Skeletal muscle tissue (tissue), 4 donors: ENCODE results near the gene WDR46. TPM values are rescaled to one million over a fixed set of nuclear protein-coding genes. Genes with fewer than 3 reads are reported as not detected.
"Not testable (repeated sequence)": the region's sequence is repeated elsewhere in the genome, so short reads cannot be mapped to it uniquely, and the experiment has no call there.

Experiments used
- H3K27ac ChIP-seq: one replicate; pipeline ENCODE4 v1.7.0; 2013; ENCODE audit warnings: mild to moderate bottlenecking, low read depth, low read length, inconsistent platforms
- H3K27me3 ChIP-seq, 3 donors: one replicate each; pipeline ENCODE4 v1.7.0; 2013; ENCODE audit warnings: low read length in 3 of 3; ENCODE audit not compliant: control insufficient read depth in 3 of 3, insufficient read depth in 3 of 3
- H3K36me3 ChIP-seq, 3 donors: one replicate each; pipeline ENCODE4 v1.7.0; 2013; ENCODE audit warnings: low read length in 3 of 3; ENCODE audit not compliant: control insufficient read depth in 3 of 3, insufficient read depth in 3 of 3
- H3K4me1 ChIP-seq, 3 donors: one replicate each; pipeline ENCODE4 v1.7.0; 2013; ENCODE audit warnings: low read length in 3 of 3, mild to moderate bottlenecking in 3 of 3; ENCODE audit not compliant: control insufficient read depth in 3 of 3, insufficient read depth in 3 of 3
- H3K4me3 ChIP-seq, 3 donors: one replicate each; pipeline ENCODE4 v1.7.0; 2013; ENCODE audit warnings: low read length in 3 of 3
- H3K9ac ChIP-seq, 3 donors: one replicate each; pipeline ENCODE4 v1.7.0; 2013; ENCODE audit warnings: low read length in 3 of 3, mild to moderate bottlenecking in 3 of 3, moderate library complexity in 2 of 3, low read depth in 1 of 3
- H3K9me3 ChIP-seq, 3 donors: one replicate each; pipeline ENCODE4 v1.7.0; 2013; ENCODE audit warnings: low read length in 3 of 3; ENCODE audit not compliant: control insufficient read depth in 3 of 3
- total RNA-seq: library from RNA; depleted of rRNA; stranded (reverse); fragments of >200 nt; gene quantifications from one replicate; pipeline ENCODE4 v1.2.3, GENCODE V29; 2014
- donor health status: Osteomylitis.

The WDR46 gene
- total RNA-seq, 1 donor from 2014 or later = 67.3 TPM

DNA sequence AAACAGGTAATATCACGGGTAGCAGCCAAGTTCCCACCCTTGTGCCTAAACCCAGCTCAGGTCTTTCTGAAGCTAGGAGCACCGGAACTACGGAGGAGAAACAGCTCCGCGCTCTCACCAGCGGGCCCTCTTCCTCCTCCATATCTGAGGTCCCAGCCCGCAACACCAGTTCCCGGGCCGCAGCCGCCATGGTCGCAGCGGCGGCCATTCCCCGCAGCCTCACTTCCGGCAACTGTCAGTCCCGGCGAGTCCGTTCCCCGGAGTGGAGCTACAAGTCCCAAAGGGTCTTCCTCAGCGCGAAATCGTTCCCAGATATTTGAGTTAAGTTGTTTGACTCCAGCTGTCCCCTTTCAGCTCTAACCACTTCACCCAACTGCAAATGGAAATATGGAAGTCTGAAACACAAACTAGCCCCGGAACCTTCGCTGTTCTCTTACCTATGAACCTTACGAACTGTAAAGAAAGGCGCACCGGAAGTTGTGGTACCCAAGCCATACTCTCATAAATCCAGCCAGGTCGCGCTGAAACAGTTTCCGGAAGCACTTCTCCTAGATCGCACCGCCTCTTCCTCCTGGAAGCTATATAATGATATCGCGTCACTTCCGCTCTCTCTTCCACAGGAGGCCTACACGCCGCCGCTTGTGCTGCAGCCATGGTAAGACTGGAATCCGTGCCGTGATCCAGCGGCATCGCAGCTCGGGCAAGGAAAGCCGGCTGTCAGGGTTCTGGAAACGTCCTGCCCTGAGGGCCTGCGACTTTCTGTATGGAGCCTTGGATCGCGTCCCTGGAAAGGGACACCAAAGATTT is 17.4 kb downstream of the WDR46 start, which contains the start of the genes RPS18 and VPS52:
TSS of gene RPS18 (plus strand) at position 608 of the 807 bp plus-strand sequence. CDS start at position 653, 45 bp downstream.
TSS of gene VPS52 (minus strand) at position 409 of the 807 bp plus-strand sequence. CDS start at position 208, 201 bp downstream.
- H3K36me3 ChIP-seq = peaks cover 56 to 63% (median 57%) of the 10 kb centered on the region in 3 donors
- no peaks in the 10 kb centered on the region for H3K9me3 ChIP-seq
- peaks cover 41 to 62% (median 48%) of the 10 kb centered on the region in 3 donors for H3K4me1 ChIP-seq
- H3K27ac ChIP-seq = peak within 1 kb of the TSS; percentile 97
- peak within 1 kb of the TSS; percentile 84 to 96 (median 95) for H3K4me3 ChIP-seq
- H3K9ac ChIP-seq = peak within 1 kb of the TSS; percentile 91 to 97 (median 96)
- no peaks in the 10 kb centered on the region for H3K27me3 ChIP-seq

DNA sequence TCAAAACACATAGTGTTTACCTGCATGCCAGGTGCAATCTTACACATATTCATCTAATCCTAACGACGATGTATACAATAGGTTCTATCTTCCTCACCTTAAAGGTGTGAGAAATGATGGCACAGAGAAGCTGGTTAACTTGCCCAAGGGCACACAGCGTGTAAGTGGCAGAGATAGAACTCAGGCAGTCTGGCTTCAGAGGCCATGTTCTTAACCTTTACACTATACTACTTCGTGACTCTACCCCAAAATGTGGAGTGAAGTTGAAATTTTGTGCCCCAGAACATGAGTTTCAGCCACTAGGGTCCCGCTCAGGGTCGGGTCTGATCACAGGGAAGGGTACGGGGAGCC is 17.9 kb downstream of the WDR46 start:
- H3K9me3 ChIP-seq = no peaks in the 10 kb centered on the region
- H3K36me3 ChIP-seq = peaks cover 57 to 67% (median 57%) of the 10 kb centered on the region in 3 donors
- peak overlapping the region; percentile 91 to 97 (median 96) for H3K9ac ChIP-seq
- peak overlapping the region; percentile 97 for H3K27ac ChIP-seq
- H3K4me3 ChIP-seq = peak overlapping the region; percentile 84 to 96 (median 95)
- H3K27me3 ChIP-seq = no peaks in the 10 kb centered on the region
- peaks cover 35 to 56% (median 43%) of the 10 kb centered on the region in 3 donors for H3K4me1 ChIP-seq

DNA sequence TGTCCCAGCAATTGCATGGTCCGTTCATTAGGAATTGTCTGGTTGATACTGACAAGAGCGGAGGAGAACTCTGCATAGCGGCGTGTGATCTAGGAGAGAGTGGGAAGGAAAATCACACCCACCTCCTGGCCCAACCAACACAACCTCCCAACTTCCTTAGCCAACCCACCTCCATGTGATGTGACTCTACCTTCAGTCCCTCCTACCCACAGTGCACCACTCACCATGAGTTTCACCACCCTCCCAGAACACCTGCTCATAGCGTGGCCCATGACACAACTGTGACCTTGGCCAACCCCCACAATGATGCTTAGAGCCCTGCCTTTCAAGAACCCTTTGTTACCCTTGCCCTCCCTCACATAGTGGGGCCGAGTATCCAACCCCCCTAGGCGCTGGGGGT is 25.0 kb downstream of the WDR46 start:
- H3K27ac ChIP-seq = no peak overlapping the region
- H3K4me3 ChIP-seq = no peak overlapping the region
- no peak overlapping the region for H3K9ac ChIP-seq
- no peaks in the 10 kb centered on the region for H3K27me3 ChIP-seq
- H3K36me3 ChIP-seq = peaks cover 61 to 72% (median 66%) of the 10 kb centered on the region in 3 donors
- H3K4me1 ChIP-seq = no peaks in the 10 kb centered on the region
- H3K9me3 ChIP-seq = no peaks in the 10 kb centered on the region

DNA sequence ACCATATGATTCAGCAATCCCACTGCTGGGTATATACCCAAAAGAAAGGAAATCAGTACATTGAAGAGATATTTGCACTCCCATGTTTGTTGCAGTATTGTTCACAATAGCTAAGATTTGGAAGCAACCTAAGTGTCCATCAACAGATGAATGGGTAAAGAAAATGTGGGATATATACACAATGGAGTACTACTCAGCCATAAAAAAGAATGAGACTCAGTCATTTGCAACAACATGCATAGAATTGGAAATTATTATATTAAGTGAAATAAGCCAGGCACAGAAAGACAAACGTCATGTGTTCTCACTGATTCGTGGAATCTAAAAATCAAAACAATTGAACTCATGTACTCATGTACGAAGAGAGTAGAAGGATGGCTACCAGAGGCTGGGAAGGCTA is 26.5 kb downstream of the WDR46 start:
- H3K9me3 ChIP-seq, H3K27me3 ChIP-seq, H3K27ac ChIP-seq, H3K4me3 ChIP-seq, H3K9ac ChIP-seq, H3K4me1 ChIP-seq: not testable (repeated sequence)
- peaks cover 50 to 66% (median 52%) of the 10 kb centered on the region in 3 donors for H3K36me3 ChIP-seq

DNA sequence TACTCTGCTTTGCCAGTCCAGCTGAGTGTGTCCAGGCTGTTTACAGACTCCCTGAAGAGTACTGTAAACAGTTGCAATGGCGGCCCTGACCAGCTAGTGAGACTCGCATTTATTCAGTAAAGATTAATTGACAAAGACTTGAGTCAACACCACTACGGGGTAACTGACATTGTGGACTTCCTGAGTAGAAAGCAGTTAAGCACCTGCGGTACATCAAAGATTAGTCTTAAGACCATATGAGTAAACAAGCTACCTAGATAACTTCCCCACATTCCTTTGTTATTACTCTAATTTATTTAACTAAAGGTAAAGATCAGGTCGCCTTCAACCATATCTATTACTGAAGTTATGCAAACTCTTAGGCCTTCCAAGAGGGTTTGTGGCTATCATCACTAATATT is 30.0 kb downstream of the WDR46 start:
- H3K9ac ChIP-seq = no peak overlapping the region
- H3K27ac ChIP-seq = no peak overlapping the region
- no peaks in the 10 kb centered on the region for H3K4me1 ChIP-seq
- no peak overlapping the region for H3K4me3 ChIP-seq
- no peaks in the 10 kb centered on the region for H3K27me3 ChIP-seq
- peaks cover 23 to 43% (median 26%) of the 10 kb centered on the region in 3 donors for H3K36me3 ChIP-seq
- H3K9me3 ChIP-seq = no peaks in the 10 kb centered on the region

DNA sequence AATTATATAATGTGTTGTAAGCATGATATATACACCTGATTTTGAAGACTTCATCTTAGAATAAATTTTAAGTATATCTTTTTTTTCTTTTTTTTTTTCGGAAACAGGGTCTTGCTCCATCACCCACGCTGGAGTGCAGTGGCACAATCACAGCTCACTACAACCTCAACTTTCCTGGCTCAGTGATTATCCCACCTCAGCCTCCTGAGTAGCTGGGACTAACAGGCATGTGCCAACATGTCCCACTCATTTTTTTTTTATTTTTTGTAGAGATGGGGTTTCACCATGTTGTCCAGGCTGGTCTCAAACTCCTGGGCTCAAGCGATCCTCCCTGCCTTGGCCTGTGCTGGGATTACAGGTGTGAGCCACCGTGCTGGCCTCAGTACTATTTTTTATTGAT is 34.4 kb downstream of the WDR46 start:
- H3K9ac ChIP-seq = no peak overlapping the region
- H3K27me3 ChIP-seq = no peaks in the 10 kb centered on the region
- no peaks in the 10 kb centered on the region for H3K9me3 ChIP-seq
- H3K4me3 ChIP-seq = no peak overlapping the region
- no peak overlapping the region for H3K27ac ChIP-seq
- peaks cover 9 to 12% (median 10%) of the 10 kb centered on the region in 3 donors for H3K4me1 ChIP-seq
- H3K36me3 ChIP-seq = peaks cover 13 to 32% (median 19%) of the 10 kb centered on the region in 3 donors

DNA sequence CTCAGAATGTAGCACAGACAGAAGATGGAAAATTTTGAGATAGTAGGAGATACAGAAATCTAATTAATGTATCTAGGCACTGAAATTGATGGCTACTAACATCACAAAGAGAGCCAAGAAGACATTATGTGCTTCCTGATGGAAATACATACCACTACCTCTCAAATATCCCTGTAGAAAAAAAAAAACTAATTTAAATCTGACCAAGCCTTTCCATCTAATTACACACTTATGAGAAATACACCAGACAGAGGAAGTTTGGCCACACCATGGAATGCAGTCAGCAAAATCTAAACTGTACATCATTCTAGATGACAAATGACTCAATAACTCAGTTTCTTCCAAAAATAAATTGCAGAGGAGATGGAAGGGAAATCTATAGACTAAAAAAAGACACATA is 36.3 kb downstream of the WDR46 start:
- Histone ChIP-seq H3K36me3 (peaks cover 8 to 21% (median 16%) of the 10 kb centered on the region in 3 donors), H3K9me3 (no peaks in the 10 kb centered on the region), H3K27me3 (no peaks in the 10 kb centered on the region), H3K4me1 (peaks cover 21 to 23% (median 22%) of the 10 kb centered on the region in 3 donors), H3K27ac (no peak overlapping the region), H3K9ac (no peak overlapping the region), H3K4me3 (no peak overlapping the region)

DNA sequence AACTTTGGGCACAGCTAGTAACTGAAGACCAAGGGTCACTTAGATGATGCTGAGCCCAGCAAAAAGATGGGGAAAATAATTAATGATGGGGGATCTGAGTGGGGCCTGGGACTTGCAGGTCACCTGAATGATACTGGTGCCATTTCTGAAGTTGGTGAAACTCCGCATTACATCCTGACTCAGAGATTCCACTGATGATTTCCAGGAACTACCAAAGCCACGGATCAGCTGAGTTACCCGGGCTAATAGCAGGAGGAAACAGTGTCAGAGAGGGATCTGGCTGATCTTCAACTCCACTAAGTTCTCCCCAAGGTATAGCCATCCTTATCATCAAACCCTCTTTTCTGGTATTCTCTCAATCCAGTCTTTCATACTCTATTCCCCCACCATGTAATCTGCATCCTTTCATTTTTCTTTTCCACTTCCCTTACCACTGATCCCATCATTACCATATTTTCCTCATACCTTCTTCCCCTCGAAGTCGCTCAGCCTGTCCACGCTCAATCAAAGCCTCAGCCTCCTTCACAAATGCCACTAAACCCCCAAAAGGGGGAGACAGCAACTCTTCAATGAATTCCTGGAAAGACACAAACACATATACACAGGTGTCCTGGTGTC is 37.5 kb downstream of the WDR46 start:
- Histone ChIP-seq H3K4me3 (no peak overlapping the region), H3K36me3 (peaks cover 5 to 18% (median 14%) of the 10 kb centered on the region in 3 donors), H3K9ac (no peak overlapping the region), H3K27me3 (no peaks in the 10 kb centered on the region), H3K9me3 (no peaks in the 10 kb centered on the region), H3K27ac (no peak overlapping the region), H3K4me1 (peaks cover 21 to 23% (median 22%) of the 10 kb centered on the region in 3 donors)

DNA sequence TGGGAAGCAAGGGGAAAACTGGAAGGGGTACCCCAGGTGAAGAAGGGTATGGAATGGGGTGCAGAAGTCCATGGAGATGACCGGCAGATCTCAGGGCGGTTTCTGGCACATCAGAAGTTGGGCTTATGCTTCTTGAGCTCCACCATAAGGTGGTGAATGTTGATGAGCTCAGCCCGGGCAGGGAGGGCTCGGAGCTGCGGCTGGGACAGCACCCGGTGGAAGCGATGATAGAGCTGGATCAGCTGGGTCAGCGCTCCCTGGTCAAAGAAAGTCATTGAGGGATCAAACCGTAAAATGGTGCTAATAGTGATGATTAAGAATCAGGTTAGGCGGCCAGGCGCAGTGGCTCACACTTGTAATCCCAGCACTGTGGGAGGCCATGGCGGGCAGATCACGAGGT is 38.3 kb downstream of the WDR46 start:
- Histone ChIP-seq H3K27me3 (no peaks in the 10 kb centered on the region), H3K9me3 (no peaks in the 10 kb centered on the region), H3K36me3 (peaks cover 5 to 17% (median 14%) of the 10 kb centered on the region in 3 donors)

More for the DNA sequence above, 38.3 kb downstream of the WDR46 start:
- H3K4me1 ChIP-seq = peaks cover 21 to 23% (median 22%) of the 10 kb centered on the region in 3 donors
- H3K9ac ChIP-seq = peak overlapping the region in 1 of 3 donors; percentile 97
- no peak overlapping the region for H3K27ac ChIP-seq
- H3K4me3 ChIP-seq = no peak overlapping the region
